Limb (tissue), 2 donors: Measurements from ENCODE around the gene EBLN2.
A peak's percentile ranks its signal among the peaks of the same experiment; 100 is the strongest.

Experiments used
- DNase-seq, 2 donors: peaks; one replicate each; pipeline ENCODE4 v3.0.0-alpha.2; 2016; ENCODE audit errors: extremely low spot score in 2 of 2

Gene EBLN2

GRCh38 chr3:73061416-73061815 lies at the start of gene EBLN2:
Gene EBLN2 (plus strand): TSS chr3:73061659. CDS start chr3:73062082, 423 bp downstream.
- no peak for DNase-seq

DNA sequence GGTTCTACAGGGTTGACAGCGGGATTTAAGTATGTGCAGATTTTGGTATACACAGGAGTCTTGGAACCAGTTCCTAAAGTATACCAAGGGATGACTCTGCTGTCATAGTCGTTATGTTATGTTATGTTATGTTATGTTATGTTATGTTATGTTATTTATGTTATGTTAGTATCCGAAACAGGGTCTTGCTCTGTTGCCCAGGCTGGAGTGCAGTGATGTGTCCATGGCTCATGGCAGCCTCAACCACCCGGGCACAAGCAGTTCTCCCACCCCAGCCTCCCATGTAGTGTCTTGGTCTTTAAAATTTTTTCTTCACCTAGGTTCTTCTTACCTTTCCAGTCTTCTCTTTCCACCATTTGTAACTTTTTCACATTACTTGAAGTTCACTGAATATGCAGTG lies 43.2 kb upstream of the EBLN2 start:
- no peak for DNase-seq

DNA sequence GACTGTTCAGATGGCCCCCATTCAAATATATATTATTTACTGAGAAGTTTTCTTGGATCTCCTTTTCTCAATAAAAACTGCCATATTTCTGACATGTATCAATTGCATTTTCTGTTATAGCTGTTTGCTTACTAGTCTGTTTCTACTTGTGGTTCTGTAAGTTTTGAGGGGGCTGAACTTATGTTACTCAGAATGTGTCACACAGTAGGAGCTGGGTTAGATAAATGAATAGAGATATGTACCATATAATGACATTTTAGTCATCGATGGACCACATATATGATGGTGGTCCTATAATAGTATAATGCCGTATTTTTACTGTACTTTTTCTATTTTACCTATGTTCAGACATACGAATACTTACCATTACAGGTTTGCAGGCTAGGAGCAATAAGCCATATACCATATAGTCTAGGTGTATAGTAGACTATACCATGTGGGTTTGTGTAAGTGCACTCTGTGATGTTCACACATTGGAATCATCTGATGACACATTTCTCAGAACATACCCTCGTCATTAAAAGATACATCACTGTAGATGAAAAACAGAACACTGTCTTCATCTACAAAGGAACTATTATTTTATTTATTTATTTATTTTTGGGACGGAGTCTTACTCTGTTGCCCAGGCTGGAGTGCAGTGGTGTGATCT lies 42.5 kb upstream of the EBLN2 start:
- DNase-seq, result no peak

DNA sequence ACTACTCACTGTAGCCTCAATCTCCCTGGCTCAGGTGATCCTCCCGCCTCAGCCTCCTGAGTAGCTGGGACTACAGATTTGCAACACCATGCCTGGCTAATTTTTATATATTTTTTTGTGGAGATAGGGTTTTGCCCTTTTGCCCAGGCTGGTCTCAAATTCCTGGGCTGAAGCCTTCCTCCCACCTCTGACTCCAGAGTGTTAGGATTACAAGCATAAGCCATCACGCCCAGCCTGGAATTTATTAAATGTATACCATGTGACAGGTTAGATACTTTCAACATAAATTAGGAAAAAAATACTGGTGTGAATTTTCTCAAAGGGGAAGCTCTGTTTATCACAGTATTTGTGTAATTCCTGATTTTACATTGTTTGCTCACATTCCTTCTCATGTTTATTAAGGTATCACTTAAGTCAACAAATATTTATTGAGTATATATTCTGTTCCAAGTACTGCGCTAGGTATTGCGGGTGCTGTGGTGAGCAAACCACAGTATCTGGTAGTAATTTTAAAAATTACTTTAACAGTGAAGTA lies 40.1 kb upstream of the EBLN2 start:
- DNase-seq, result no peak

DNA sequence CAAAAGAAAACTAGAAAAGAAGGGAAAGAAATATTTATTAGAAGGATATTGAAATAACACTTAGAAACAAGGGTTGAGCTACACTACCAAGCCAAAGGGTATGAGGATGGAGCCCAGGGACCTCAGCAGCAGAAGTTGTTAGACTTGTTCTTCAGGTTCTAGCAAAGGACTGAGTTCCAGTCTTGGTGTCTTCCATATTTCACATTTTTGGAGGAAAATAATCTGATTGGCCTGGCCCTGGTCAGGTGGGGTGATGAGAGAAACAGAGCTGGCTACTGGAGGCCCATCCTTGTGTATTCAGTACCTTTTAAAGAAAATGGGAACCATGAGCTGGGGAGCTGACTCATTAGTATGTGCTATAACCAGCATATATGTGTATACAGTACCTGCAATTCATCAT lies 36.6 kb upstream of the EBLN2 start:
- DNase-seq, result no peak

DNA sequence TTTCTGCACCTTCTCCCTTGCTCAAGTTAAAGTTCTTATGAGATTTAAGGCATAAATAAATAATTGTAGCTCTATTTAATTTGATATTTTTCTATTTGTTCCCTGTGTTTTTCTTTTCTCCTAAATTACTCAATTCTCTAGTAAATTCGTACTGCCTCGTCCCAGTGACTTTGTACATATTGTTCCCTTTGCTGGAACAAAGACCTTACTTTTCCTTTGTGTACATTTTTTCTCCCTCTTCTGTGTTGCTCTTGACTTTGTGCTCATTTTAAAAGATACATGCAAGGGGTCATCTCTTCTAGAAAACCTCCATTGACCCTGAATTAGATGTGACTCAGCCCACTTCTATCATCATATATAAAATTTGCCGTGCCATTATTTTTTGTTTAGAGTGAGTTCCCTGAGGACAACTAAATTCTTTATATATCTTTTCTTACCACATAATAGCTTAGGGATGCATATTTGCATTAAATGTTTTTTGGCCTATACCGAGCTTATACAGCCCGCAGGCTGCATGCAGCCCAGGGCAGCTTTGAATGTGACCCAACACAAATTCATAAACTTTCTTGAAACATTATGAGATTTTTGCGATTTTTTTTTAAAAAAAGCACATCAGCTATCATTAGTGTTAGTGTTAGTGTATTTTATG lies 35.2 kb upstream of the EBLN2 start:
- DNase-seq, result no peak

DNA sequence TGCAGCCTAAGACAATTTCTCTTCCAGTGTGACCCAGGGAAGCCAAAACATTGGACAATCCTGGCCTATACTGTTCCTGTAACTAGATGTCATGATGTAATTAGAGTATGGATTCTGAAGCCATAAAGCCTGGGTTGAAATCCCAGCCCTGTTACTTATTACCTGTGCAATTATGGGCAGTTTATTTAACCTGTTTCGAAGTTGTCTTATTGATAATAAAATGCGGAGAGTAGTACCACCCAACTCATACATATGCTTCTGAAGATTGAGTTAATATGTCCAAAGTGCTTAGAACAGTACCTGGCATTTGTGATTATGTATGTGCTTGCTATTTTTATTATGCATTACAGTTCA lies 34.7 kb upstream of the EBLN2 start:
- DNase-seq, result no peak

DNA sequence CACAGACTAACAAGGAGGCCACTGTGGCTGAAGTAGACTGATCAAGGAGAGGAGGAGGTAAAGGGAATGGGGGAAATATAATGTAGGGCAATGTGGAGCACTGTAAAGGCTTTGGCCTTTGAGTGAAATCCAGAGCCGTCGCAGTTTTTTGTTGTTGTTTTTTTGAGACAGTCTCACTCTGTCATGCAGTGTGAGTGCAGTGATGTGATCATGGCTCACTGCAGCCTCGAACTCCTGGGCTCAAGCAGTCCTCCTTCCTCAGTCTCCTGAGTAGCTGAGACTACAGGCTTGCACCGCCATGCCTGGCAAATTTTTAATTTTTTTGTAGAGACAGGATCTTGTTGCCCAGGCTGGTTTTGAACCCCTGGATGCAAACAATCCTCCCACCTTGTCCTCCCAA lies 32.7 kb upstream of the EBLN2 start:
- DNase-seq, result no peak

DNA sequence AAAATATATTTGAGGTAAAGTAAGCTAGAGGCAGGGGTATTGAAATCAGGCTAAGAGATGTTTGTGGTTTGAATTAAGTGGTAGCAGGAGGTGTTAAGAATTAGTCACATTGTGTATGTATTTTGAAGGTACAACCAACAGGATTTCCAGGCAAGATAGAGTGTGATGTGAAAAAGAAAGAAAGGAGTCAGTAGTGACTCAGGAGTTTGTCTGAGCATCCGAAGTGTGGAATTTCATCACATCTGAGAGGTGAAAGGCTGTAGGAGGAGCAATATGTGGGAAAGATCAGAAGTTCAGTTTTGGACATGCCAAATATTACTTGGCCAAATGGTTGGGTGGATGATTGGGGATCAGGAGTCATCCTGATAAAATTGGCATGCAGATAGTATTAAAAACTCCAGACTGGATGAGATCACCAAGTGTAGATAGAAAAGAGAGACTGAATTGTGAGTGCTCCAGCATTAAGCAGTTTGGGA lies 32.1 kb upstream of the EBLN2 start:
- no peak for DNase-seq

DNA sequence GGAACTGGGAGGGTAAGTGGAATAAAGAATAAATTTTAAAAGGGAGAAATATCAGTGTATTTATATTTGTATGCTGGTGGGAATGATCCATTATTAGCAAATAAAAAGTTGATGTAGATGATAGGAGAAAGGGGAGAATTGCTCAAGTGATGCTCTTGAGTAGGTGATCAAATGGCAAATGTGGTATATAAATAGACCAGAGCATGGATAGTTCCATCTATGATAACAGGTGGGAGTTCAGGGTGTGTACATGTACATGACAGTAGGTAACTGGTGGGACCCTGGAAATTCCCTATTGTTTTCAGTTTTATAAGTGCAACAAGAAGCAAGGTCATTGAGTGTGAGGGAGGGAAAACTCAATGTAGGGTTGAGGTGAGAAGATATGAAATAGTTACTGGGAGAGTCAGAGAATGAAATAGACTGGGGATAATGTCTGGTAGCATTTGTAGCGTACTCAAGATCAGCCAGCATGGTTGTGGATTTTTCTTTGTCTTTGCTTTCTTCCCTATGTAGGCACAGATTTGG lies 31.3 kb upstream of the EBLN2 start:
- no peak for DNase-seq

GRCh38 chr3:73031573-73032103 lies 29.8 kb upstream of the EBLN2 start:
- DNase-seq, result no peak

- no peak for DNase-seq
Measured at GRCh38 chr3:73036694-73037591, 24.5 kb upstream of the EBLN2 start.

GRCh38 chr3:73041537-73041936 lies 19.9 kb upstream of the EBLN2 start:
- no peak for DNase-seq

GRCh38 chr3:73043414-73043813 lies 18.0 kb upstream of the EBLN2 start:
- no peak for DNase-seq

GRCh38 chr3:73045391-73045790 lies 16.1 kb upstream of the EBLN2 start:
- no peak for DNase-seq

GRCh38 chr3:73046195-73046594 lies 15.3 kb upstream of the EBLN2 start:
- DNase-seq, result no peak

- no peak for DNase-seq
Measured at GRCh38 chr3:73049319-73049718, 12.1 kb upstream of the EBLN2 start.

DNA sequence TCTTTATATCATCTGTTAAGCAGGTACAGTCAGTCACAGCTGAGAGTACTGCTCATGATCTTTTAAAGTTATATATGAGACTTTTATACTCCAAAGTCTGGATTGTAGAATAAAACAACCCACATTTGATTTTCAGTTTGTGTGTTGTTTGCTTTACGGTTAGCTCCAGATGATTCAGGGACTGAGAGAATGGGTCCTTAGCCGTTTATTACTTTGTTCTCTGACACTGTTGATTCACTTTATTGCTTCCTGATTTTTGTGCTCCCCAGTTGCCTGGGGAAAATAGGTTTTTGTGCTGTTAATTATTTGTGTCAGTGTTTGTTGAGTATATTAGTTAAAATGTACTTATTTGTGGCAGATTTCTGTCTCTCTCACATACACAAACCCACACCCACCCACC lies 8.6 kb upstream of the EBLN2 start:
- DNase-seq, result no peak

DNA sequence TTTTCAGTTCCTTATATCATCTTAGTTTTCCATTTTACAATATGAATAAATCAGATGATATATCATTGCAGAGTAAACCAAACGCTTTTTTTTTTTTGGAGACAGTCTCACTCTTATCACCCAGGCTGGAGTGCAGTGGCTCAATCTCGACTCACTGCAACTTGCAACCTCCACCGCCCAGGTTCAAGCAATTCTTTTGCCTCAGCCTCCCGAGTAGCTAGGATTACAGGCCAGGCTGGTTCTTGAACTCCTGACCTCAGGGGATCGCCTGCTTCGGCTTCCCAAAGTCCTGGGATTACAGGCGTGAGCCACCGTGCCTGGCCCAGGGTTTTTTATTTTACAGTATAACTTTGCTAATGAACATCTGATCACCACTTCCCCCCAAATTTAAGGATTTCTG lies 5.9 kb upstream of the EBLN2 start:
- DNase-seq, result no peak

GRCh38 chr3:73056014-73056844 lies 5.2 kb upstream of the EBLN2 start:
- DNase-seq, result peak in 1 of 2 donors; percentile 64

GRCh38 chr3:73056845-73057150 lies 4.7 kb upstream of the EBLN2 start:
- no peak for DNase-seq
